GM18499 (cell line): ENCODE measurements around the gene RAD21L1.

Source experiments
- ATAC-seq: cut with Tn5 transposase; IDR thresholded peaks from one replicate; pipeline ENCODE4 v1.9.1; 2021; ENCODE audit warnings: moderate number of reproducible peaks; ENCODE audit not compliant: insufficient read depth, unreplicated experiment

Gene RAD21L1

DNA sequence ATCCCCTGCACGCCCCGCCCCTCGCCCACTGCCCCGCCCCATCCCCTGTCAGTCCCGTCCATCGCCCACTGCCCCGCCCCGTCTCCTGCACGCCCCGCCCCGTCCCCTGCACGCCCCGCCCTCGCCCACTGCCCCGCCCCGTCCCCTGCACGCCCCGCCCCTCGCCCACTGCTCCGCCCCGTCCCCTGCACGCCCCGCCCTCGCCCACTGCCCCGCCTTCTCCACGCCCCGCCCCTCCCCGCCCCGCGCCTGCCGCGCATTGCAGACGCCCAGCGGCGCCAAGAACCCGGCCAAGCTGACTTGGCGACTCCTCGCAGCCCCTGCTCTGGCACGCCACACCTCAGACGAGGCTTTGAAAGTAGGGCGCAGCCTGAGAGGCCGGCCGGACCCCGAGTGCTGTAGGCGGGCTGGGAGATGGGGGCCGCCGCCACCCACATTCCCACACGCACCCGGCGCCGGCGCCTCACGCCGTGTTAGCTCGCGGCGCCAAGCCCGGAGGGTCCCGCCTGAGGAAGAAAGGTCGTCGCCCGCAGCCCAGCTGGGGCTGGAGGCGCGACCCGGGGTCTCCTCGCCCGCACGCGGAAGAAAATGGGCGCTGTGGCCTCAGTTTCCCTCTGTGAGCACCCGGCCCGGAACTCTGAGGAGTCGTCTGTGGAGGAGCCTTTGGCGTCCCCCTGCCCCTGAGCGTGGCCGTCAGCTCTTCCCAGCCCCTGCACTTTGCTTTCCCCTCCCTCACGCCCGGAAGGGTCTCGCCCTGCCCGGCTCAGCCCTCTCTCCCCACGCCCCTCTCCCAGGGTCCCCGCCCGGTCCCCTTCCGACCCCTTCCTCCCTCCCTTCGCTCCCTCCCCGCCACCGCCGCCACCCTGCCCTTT, at the start of gene RAD21L1:
TSS of gene RAD21L1 (plus strand) at position 262 of the 872 bp plus-strand sequence. CDS start 2,410 bp downstream, outside the sequence.
- no peak for ATAC-seq

DNA sequence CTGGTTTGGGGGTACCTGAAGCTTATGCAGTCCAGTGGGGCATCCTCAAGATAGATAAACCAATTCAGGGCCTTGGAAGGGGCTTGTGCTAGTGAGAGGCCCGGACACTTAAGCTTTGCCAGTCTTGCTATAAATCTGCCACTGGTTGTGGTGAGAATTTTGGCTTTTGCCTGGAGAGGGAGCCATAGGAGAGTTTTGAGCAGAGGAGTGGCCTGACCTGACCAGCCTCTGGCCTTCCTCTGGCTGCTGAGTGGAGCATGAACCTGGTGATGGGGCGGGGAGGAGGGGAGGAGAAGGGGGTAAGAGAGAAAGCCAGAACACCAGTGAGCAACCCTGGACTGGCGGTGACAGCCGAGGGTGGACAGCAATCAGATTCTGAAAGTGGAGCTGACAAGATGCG, 48.2 kb upstream of the RAD21L1 start:
- no peak for ATAC-seq

DNA sequence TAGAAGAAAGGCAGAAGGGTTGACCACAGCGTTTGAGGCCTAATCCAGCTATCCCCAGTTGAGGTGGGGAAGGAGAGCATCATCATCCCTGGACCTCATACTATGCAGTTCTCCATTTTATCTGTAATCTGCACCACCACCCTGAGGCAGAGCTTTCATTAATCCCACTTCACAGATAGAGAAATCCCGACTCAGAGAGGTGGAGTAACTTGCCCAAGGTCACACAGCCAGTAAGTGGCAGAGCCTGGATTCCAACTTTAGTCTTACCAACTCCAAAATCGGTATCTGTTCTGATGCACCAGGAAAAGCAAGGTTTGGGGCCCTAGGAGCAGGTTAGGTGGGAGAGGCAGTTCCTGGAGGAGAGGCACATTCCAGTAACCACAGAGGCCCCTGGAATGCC, 47.7 kb upstream of the RAD21L1 start:
- ATAC-seq: no peak

DNA sequence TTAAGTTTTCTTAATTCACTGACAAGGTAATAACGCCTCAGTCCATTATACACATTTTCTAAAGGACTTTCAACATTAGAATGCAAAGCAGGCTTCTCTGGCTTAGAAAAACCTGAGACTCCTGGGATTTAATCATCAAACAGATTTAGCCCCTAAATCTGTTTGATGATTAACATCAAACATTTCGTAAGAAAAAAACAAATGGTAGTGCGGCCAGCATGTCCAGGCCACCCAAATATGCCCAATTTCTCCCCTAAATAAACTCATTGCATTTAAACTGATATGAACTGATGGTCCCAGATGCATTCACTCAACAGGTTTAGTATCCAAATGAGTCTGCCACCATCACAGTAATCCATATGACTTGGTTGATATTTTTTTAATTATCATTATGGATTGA, 47.2 kb upstream of the RAD21L1 start:
- ATAC-seq: no peak

DNA sequence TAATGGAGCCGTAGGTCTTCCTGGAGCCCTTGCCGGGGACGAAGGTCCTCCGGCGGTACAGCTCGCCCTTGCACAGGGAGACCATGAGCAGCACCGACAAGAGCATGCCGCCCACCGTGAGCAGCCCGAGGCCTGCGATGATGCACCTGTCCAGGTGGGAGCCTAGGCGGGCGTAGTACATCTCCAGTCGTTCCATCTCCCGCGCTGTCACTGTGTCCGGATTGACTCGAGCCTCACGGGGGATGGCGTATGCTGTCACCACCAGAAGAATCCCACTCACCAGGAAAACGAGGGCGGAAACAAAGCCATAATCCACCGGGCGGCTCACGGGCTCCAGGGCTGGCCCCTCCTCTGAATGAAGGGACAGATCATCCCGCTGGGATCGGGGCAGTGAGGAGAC, 44.9 kb upstream of the RAD21L1 start:
- ATAC-seq: no peak

DNA sequence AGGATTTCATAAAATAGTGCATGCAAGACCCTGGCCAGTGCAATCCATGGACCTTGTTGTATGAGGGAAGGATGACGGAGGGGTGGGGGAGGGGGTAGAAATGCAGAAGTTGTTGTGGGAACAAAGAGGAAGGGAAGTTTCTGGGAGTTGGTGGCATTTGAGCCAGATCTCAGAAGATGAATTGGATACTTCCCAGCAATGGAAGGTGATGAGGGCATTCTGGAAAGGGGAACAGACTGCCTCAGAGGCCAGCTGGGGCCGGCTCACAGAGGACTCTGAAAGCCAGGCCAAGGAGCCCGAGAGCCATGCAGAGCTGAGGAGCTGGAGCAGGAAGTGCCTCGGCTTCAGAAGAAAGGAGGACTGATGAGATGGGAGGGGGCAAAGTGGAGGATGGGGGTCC, 43.7 kb upstream of the RAD21L1 start:
- no peak for ATAC-seq

DNA sequence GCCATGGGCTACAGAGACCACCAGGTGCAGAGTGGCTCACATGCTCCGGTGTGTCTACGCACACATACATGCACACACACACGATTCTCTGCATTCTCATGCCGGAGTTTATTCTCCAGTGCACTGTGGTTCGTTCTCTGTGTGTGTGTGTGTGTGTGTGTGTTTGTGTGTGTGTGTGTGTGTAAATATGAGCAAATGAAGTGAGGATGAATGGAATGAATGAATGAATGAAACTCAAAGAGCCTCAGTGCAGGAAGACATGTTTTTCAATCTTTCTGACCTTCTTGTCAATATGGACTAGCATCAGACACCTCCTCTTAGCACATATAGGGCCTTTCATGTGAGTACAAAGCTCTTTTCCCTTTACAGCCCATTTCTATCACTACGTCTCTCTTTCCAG, 42.7 kb upstream of the RAD21L1 start:
- no peak for ATAC-seq

DNA sequence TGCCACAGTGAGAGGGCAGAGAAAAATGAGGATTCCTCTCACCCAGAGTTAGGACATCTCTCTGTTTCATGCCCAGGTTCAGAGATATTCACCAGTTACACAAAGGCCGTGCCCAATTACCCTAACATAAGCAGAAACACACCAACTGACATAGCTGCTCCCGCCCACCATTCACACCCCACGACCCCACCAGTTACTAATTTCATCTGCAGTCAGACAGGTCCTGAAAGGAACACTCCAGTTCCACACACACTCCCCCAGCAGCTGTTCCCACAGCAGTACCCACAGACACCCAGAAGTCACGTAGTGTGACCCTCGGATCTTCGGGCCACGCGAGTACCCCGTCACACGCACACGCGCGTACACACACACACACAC, 41.6 kb upstream of the RAD21L1 start:
- no peak for ATAC-seq

DNA sequence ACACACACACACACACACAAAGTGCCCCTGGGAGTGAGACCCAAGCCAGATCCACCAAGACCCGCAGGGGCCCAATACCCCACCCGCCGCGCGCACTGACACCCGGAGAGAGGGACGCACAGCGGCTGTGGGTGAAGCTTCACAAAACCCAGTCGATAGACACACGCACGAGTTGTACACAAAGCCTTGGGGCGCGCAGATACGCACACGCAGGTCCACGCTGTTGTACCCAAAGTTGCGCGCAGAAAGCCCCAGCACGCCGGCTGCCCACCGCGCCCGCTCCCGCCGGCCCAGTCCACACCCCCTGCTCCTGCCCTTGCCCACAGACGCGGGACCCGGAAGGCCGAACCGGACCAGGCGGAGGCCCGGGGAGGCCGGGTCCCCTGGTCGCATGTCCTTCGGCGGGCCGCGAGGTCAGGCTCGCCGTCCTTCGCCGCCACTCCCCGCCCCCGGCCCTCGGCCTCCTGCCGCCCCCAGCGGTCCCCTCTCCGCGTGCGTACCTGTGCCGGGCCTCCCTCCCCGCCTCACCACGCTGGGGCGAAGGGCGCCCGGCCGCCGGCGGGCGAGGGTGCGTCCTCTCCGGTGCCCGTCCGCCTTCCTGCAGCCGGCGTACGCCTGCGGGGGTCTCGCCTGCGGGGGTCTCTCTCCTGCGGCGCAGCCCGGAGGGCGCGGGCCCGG, 41.1 kb upstream of the RAD21L1 start, which contains the start of gene TMEM74B:
TSS of gene TMEM74B (minus strand) at position 344 of the 678 bp plus-strand sequence. CDS start 1,180 bp downstream, outside the sequence.
- no peak for ATAC-seq

DNA sequence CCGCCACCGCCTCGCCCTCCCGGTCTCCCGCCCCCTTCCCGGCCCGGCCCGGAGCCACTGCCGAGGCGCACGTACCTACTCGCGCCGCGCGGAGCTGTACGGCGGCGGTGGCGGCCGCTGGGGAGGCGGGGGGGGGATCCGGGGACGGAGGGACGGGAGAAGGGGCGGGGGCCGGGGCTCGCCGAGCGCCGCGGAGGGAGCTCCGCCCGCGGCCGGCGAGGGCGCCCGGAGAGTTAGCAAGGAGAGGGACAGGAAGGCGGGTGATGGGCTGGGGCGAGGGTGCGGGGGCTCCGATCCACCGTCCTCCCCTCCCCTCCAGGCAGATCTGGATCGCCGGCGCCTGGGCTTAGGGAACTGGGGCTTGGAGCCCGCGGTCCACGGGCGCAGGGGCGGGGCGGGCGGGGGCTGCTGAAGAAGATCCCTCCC, 40.5 kb upstream of the RAD21L1 start:
- ATAC-seq: no peak

DNA sequence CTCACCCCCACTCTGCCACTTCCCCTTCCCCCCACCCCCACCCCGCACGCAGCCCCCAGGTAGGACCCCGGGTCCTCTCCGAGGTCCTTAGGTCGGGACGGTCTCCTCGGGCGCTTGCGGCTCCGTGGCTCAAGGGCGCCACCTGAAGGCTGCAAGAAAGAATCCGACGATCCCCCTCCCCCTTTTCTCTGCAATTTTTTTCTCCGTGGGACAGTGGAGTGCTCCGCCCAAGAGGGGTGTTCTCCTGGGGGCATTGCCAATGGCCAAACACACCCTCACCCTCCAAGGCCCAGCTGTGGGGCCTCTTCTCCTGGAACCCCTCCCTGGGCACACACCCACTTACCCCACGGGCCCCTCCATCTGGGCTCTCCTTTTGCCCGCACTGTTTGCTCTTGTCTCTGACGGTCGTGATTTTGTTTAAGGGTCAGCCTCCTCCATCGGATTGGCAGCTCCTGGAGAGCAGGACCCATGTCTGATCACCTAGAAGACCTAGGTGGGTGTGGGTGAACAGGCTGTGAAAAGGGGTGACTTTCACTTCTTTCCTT, 40.0 kb upstream of the RAD21L1 start:
- no peak for ATAC-seq

DNA sequence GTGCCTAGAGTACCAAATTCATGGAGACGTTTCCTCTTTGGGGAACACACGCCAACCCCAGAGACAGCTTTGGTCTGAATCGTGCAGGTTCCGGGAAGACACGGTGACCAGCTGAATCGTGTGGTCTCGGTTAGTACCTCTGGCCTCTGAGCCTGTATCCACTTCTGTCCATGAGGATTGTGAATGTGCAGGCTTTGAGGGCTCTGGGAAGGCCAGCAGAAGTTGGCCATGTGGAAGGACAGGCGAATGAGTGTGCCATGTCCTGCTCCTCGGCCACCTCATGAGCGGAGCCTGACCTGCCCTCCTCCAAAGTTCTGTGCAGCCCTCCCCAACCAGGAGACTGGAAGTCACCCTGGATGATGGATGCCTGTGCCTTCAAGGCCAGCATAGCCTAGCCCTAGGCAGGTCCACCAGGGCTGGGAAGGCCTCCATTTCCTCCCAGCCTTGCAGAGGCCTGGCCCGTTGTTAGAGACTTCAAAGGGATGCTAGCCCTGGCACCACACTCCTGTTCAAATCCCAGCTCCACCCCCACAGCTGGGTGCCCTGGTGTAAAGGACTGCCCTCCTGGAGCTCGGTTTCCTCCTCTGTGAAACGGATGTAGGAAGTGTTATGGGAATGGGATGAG, 39.4 kb upstream of the RAD21L1 start:
- ATAC-seq: no peak

DNA sequence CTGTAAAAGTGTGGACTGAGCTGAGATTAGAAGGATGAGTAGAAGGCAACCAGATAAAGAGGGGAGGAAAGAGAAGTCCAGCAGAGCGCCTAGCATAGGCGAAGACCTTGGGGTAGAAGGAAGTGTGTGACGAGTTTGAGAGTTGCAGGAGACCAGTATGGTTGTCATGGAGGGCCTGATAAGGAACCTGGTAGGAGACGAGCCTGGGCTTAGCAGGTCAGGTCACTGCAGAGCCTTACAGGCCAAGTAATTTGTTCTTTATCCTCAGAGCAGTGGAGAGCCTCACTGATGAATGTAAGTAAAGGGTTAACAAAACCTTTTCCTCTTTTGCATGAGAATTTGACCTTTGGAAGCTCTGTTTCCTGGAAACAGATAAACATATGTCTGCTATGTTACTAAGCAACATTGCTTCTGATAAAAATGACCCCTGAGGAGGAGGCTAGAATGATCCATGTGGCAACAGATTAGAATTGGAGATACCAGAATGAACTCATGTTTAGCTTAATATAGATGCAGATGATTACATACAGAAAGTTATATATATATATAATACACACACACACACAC, 38.2 kb upstream of the RAD21L1 start:
- no peak for ATAC-seq

DNA sequence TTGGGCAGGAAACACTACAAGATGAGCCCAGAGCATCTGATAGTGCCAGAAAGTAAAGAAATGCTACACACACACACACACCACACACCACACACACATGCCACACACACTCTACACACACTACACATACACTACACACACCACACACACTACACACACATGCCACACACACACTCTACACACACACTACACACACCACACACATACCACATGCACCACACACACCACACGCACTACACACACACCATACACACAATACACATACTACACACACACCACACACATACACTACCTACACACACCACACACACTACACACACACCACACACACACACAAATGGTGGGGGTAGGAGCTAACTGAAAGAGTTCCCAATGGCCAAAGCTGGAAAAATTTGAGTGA, 37.5 kb upstream of the RAD21L1 start:
- ATAC-seq: no peak

DNA sequence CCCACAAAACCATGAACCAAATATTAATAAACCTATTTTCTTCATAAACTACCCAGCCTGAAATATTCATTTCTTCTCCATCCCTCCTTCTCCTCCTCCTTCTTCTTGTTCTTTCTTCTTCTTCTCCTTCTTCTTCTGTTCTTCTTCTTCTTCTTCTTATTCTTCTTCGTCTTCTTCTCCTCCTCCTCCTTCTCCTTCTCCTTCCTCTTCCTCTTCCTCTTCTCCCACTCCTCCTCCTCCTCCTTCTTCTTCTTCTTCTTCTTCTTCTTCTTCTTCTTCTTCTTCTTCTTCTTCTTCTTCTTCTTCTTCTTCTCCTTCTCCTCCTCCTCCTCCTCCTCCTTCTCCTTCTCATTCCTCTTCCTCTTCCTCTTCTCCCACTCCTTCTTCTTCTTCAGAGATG, 36.0 kb upstream of the RAD21L1 start:
- ATAC-seq: no peak

DNA sequence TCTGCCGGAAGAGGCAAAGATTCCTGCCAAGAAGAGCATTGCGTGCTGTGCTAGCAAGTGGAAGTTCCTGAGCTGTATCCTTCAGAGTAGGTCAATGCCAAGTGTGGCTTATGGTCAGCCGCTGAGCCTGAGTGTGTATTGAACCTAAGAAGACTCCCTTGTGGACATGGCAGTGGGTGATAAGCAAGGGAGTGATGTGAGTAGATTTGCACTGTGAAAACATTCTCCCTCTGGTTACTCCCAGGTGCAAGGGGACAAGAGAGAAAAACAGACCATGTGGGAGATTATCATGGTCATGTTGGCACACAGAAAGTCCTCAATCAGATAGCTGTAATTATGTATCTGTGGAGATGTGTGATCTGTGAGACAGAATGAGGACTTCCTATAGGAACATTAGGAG, 35.0 kb upstream of the RAD21L1 start:
- ATAC-seq: no peak

DNA sequence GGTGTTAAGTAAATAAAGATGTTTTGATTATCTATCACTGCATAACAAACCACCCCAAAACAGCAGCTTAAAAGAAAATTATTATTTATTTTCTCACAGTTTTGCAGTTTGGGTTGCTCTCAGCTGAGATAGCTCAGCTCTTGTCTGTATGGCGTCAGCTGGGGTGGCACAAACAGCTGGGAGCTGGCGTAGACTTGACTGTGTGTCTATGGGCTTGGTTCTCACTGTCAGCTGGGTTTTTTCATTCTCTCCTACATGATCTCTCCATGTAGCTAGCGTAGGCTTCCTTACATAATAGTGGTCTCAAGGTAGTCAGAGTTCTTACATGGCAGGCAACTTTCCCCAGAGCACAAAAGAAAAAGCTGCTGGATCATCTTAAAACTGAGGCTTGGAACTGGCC, 34.5 kb upstream of the RAD21L1 start:
- ATAC-seq: no peak

DNA sequence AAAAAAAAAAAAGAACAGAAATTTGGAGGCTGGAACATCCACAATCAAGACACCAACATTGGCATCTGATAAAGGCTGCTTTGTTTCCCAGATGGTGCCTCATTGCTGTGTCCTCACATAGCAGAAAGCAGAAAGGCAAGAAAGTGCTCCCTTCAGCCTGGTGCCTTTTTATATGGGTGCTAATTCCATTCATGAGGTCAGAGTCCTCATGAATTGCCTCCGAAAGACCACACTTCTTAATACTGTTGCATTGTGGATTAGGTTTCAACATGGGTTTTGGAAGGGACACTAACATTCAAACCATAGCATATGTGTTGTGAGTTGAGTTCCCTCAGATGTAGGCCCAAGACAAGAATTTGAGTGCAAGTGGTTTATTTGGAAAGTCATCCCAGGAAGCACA, 30.6 kb upstream of the RAD21L1 start:
- no peak for ATAC-seq

DNA sequence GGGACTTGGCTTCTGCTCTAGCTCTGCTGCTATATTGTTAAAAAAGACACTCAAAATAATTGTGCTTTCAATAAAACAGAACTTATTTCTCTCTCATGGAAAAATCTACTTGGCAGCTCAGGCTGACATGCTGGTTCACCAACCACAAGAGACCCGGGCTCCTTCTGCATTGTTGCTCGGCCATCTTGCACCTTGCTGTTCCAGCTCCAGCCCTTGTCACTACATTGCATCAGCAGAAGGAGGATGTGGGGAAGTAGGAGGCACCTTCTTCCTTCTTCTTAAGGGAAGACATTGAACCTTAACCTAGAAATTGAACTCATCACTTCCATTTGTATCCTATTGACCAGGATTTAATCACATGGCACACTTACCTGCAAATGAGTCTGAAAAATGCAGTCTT, 29.2 kb upstream of the RAD21L1 start:
- no peak for ATAC-seq

DNA sequence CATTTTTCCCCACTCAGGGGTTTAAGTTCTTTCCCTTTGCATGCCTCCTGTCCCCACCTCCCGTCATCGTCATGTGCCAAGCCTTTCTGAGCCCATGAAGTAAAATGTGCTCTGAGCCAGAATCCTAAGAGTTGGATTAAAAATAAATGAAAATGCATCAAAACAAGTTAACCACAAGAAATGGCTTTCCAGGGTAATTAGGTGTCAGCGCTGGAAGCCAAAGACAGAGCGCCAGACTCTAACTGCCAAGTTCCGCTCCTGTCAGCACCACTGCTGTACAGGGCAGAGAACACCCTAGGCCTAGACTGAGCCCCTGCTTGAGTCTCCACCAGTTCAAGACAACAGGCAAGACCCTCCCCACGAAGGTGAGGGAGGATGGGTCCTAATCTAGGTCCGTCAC, 28.0 kb upstream of the RAD21L1 start:
- ATAC-seq: no peak

DNA sequence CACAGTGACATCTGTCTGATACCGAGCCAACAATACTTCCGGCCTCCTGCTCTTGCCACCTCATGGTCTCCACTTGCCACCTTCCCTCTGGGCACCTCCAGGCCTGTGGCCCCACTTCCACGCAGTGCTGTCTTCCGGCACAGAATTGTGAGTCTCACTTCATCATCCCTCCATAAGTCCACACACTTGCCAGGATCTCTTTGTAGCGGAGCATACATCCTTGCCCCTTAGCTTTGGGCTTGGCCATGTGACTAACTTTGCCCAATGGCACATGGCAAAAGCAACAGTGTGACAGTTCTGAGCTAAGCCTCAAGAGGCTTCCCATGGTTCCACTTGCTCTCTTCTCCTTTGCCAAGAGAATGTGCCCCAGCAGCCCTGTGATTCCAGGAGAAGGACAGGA, 27.1 kb upstream of the RAD21L1 start:
- no peak for ATAC-seq
